HT1080 (cell line): ENCODE measurements around the gene DOCK4. TPM values are rescaled to one million over a fixed set of nuclear protein-coding genes. Genes with fewer than 3 reads are reported as not detected.

ENCODE experiments used
- DNase-seq: peaks from one replicate; pipeline ENCODE4 v3.0.0-alpha.2; 2015; ENCODE audit warnings: low read depth
- total RNA-seq: library from RNA; depleted of rRNA; stranded (reverse); fragments of >200 nt; shearing (Covaris generic); gene quantifications from 2 replicates; pipeline ENCODE4 v1.2.3, GENCODE V29; 2014

Gene DOCK4
- total RNA-seq, 1 experiment from 2014 or later: 46.6 TPM

DNA sequence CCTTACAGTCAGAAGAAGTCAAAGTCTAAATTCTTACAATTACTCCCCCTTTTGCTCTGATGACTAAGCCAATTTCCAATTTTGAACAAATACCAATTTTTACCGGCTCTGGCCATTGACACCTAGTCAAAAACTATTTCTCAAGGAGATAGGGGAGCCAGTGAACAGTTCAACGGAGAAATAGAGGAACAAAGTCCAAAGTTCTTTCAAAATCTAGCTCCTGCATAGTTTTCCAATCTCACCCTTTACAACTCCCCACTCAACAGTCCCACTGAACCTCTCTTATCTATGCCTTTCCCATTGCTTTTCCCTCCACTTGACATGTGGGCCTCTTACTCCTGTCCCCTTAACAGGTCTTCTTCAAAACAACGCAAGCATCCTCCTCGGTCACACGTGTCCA lies 192.9 kb downstream of the DOCK4 start:
- DNase-seq: no peak

DNA sequence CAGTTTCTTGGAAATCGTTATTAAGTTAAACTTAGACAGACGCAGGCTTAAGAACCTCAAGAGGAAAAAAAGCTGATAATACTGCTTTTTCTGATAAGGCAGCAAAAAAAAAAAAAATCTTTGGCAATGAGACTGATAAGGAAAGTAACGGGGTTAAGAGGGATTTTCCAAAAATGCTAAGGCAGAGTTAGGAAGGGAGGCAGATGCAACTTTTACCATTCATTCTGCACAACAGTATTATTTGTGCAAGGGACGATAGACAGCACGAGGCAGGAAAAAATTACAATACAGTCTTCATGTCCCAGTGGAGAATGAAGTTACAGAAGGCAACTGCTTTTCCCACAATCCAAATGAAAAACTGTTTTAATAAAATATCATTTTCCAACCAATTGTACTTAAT lies 194.0 kb downstream of the DOCK4 start:
- DNase-seq: no peak

DNA sequence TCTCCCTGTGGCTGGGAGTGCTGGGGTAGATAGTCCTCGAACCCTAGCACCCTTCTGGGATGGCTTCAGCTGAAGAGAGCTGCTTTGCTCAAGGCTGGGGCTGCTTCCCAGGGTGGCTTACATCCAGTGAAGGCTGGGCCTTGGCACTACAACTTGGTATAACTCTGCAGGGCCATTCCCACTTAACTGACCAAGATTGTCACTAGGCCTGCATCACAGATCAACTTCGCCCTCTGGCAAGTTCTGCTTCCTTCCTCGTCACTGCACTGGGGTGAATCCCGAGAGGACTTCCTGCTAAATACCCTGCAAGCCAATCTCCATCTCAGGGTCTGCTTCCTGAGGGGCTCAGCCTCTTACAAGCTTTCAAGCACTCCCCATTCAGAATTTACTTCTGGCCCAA lies 195.2 kb downstream of the DOCK4 start:
- no peak for DNase-seq

DNA sequence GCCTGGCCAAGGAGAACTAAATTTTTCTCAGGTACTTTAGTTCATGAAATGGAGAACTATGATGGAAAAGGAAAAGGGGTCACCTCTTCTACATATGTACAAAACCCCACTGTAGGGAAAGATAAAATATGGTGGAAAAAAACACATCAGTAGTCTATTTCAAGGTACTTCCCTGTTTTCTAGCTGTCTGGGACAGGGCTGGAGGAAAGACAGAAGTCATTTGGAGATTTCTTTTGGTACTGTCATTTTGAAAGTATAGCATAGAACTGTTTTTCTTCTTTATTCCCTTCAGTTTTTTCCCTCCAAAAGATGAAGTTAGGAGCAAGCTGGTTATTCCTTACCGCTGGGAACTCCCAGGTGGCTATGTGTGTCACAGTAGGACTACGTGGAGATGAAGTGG lies 196.1 kb downstream of the DOCK4 start:
- DNase-seq: no peak

DNA sequence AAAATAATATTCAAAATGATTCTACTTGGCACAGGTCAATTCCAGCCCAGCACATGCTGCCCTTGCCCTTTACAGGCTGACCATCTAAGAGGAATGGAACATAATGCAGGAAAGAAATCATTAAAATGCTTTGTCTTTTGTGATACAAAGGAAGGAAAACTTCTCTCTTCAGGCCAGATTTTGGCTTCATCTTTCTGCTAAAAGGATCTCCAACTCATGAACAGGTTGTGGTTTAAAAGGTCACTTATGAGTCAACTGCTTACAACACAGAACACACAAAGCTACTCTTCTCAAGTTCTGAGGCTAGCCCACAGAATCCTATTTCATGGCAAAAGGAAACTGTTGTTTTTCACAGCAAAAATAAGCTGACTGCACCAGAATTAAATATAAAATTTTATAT lies 197.1 kb downstream of the DOCK4 start:
- DNase-seq: peak; percentile 89

DNA sequence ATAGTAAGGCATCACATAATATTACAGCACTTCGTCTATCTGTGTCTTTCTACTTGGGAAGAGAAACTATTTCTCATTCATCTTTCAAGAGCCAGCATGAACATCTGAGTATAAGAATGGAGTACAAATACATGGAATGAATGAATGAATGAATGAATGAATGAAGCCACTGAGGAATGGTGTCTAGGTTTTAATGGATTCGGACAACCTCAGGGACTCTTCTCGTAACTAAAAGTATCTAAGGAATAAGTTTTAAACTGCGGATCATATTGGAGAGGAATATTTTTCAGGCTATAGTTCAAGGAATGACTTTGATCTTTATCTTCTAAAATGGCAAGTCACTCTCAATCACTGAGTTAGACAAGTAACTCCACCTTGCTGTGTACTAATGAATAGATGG lies 199.0 kb downstream of the DOCK4 start:
- no peak for DNase-seq

DNA sequence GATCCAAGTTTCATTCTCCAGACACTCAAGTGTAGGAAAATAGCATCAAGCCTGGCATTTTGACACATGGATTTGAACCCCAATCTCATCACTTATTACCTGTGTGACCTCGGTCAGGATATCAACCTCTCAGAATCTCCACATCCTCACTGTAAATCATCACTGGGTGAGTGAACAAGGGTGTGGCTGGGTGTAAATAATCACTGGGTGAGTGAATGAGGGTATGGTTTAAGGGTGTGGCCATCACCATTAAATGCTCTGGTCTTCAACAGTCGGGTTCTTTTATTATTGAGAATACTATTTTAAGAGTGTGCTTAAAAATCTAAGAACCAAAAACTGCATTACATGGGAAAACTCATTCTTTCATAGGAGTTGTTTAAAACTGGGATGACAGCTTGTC lies 200.1 kb downstream of the DOCK4 start:
- no peak for DNase-seq

DNA sequence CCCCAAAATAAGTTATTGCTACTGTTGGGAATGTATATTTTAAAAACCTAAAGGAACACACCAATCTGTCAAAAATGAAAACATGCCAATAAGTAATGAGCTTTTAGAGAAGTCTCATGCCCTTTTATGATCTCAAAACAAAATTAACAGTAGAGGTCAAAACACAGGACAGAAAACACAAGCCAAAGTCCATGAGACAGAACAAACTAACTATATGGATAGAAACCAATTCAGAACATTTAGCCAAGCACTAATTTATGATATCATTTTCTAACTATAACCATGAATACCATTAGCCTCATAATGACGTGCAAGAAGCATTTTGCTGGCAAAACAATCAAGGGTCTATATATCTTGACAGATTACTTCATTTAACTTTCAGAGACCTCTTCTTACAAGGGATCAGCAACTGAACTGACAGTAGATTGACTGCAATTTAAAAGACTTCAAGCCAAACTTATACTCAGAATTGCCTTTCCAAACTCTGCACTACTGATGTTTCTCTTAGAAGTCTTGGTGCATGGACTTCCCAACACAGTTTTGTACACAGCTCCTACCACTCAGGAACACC lies 200.9 kb downstream of the DOCK4 start:
- no peak for DNase-seq

DNA sequence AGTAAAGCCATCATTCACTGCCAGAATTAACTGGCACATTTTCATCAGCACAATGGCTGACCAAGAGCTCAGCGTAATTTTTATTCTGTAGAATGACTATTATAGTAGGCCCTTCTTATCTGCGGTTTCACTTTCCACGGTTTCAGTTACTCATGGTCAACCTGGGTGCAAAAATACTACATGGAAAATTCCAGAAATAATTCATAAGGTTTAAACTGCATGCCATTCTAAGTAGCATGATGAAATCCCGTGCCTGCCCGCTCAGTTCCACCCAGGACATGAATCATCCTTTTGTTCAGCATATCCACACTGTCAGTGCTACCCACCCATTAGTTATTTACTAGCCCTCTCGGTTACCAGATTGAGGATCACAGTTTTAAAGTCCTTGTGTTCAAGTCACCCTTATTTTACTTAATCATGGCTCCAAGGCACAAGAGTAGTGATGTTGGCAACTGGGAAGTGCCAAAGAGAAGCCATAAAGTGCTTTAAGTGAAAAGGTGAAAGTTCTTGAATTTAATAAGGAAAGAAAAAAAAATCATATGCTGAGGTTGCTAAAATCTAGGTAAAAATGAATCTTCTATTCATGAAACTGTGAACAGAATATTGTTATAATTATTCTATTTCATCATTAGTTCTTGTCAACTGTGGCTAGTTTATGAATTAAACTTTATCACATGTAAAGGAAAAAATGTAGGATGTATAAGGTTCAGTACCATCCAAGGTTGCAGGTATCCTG lies 204.9 kb downstream of the DOCK4 start:
- peak; percentile 96 for DNase-seq

DNA sequence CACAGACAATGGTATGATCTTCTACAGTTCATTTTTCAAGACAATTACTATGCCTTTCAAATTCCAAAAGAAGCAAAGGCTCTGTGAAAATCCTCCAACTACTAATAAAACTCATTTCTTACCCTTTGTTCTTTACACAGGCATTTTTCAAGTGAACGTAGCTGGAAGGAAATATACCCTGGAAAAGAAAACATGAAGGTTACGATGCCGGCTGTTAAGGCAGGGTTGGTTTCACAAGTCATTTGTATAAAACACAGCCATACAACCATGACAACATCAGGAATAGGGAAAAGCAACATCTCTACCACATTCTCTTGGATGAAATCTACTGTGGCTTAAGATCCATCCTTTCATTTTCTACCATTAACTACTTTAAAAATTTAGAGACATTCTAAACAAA lies 207.9 kb downstream of the DOCK4 start:
- DNase-seq: no peak

DNA sequence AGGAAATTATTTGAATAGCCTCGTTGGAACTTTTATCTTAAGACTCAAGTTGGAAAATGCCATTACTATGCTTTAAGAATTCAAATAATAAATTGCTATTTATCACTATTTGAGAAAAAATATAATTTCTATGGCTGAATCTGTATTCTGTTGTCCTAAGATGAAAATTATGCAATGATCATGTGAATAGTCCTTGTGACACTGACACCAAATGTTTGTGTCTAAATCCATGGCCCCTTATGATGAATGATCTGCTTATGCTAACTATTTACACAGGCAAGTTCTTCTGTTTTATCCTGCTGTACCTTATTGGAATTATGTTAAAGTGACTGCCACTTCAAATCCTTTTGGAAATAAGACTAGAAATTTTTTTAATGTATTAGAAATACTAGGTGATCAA lies 208.7 kb downstream of the DOCK4 start:
- DNase-seq: no peak

DNA sequence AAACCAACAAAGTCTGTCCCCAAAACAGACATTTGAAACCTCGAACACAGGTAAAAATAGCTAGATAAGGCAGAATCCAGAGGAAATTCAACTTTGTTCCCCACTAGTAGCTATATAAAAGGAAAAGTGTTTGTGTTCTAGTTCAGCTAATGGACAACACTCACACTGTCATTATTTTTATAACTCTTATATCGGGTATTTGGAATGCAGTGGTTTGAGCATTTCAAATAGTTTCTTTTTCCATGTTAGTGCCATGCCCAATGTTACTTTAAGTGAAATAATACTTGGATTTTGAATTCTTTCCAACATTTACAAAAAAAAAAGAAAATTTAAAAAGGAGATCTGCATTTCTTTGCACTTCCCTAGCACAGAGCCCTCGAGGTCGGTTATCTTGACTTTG lies 213.6 kb downstream of the DOCK4 start:
- DNase-seq: no peak

DNA sequence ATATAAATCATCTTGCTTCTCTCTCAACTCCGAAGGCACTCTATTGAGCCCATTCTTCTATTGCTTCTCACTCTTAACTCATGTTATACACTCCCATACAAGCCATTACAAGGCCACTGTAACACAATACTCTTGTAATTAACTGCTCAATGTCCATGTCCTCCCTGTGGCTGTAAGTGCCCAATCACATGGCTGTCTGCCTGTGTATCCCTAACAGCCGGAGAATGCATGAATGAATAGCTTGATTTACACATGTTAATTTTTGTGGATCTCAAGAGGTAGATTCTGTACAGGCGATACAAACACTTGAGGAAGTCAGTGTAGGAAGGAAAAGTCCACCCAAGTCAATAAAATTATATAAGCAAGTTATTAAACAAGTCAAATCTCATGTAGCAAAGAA lies 215.6 kb downstream of the DOCK4 start:
- DNase-seq: no peak

DNA sequence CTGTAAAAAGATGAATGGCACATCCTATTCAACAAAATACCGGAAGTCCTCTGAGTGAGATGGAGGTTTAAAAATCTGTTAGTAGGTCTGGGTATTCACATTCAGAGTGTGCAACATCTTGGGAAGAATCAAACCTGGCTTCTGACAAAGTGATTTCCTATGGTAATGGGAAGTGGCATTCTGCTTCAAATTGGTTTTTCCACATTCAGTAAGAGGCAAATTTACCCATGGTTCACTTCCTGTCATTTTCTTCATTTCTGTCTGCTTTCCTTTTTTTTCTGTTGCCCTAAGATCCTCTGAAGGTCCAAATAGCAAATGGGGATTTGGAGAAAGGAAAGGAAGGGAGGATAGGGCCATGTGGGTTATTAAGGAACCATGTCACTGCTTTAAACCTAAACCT lies 218.3 kb downstream of the DOCK4 start:
- no peak for DNase-seq

DNA sequence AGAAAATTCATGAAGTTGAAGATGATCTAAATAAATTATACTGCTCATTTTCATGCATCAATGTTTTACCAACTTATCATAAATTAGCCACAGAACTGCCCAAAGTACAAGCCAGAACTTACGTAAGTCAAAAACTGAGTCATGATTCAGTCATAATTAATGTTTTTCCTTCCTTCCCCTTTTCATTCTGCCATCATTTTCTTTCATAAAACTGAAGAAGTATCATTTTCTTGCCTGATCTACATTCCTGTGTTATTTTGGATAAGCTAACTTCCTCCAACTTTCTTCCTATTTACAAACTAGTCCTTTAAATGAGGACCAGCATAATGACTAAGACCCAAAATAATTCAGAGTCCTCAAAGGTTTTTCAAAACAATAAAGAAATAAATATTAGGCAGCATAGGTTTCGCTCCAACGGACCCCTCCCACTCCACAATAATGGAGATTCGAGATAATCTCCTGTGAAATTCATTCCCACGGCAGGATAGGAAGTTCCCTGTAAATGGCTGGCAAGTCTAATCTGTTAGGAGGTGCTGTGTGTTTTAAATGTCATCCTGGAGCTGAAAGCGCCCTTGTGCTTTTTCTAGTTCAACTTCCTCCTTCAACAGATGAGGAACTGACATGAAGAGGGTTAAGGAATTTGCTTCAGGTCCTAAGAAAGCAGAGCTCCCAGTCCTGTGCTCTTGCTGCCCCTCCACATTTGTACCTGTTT lies 218.9 kb downstream of the DOCK4 start:
- DNase-seq: peak; percentile 64

DNA sequence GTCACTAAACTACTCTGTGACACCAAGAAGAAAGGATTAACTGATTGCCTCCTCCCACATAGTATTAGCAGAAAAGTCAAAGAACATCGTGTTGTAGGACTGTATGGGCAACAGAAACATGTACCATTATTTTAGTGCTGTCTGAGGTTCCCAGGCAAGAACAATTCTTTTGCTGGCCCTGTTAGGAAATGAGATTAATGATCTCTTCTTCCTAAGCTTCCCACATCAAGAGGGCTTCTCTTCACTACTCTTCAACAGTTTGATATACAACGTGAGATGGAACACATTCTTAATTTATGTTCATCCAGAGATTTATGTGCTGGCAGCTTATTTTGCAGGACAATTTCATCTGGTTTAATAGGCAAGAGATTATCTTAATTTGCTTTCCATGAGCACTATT lies 219.6 kb downstream of the DOCK4 start:
- DNase-seq: no peak

DNA sequence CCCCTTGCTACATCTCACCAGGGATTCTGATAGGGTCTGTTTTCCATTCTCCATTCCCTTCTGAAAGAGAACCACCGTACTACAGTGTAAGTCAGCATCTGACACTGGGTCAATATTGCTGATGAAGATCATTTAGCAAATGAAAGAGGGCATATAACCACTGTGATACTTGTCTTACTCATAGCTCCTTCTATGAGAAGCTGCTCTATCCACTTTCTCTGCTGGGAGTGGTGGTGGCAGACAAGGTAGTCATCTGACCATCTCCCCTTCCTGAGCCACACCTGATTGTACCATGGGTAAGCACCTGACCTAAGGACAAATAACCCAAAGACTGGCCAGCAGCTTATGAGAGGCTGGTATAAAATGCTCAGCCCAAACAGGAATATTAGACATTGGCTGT lies 220.4 kb downstream of the DOCK4 start:
- no peak for DNase-seq

DNA sequence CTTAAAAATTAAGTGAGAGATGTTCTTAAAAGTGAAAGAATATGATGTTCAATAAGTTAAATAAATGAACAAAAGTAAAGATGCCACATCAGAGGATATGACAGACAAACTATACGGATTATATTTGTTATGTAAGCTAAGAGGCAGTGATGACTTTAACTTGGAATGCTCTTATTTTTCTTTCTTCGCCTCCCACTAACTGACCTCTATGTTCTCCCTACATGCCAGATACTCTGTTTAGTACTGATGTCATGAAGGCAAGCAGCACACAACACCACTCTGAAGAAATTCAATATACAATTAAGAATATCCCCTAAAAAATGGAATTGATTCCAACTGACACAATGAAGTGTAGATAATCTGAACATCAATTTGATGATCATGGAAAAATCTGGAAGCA lies 223.4 kb downstream of the DOCK4 start:
- no peak for DNase-seq

DNA sequence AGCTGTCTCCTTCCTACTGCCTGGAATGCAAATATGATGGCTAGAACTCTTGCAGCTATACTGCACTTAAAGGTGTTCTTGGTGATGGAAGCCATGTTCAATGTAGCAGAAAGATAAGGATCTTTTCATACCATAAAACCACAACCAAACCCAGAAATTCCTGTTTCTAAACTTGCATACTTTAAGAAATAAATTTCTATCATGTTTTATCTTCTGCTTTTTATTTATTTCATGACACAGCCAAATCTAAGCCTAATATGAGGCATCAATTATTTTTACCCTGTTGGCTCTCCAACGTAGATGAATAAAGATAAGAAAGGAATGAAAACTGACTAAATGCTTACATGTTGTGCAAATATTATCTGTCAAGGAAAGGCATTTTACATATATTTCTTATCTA lies 224.1 kb downstream of the DOCK4 start:
- DNase-seq: no peak

DNA sequence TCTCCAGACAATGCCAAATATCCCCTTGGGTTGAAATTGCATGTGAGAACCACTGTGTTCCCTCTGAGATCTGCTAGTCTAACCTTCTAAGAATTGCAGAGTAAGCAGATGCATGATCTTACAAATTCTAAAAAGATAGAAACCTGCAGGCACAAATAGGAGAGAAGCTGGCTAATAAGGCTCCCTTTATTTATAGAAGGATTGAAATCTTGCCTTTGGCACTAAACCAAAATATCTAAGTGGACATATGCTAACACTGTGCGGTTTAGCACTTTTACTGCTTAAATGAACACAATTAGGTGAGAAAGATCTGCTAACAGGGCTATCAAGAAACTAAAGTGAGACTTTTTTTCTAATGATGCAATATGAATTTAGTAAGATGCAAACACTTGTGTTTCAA lies 225.5 kb downstream of the DOCK4 start:
- DNase-seq: no peak

DNA sequence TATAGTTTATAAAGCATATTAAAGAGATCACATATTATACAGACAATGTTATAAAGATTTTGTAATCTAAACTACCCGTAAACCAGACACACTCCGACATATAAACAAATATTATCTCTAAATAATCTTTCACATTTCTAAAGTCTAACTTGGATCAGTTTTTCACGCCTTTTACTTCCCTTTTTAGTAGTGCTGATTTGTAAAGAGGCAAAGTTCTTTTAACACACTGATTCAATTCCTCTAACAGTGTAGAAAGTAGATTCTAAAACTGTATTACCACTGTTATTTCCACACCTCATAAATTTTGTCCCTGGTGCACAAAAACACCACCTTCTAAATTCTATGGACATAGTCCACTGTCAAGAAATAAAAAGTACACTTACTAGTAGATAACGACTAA lies 230.9 kb downstream of the DOCK4 start:
- no peak for DNase-seq

DNA sequence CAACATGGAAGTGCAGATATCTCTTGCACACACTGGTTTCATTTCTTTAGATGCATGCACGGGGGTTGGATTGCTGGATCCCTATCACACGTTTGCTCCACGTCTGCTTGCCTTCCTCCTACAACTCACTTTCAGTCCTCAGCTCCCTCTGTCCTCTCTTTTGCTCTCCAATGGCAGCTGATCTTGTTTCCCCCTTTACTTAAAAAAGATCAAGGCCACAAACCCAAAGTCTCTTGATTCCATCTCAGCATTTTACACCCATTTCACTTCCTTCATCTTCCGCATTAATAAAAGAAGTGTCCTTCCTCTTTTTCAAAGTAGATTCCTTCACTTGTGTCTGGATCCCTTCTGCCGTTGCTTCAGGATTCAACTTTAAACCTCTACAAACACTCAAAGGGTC lies 245.2 kb downstream of the DOCK4 start:
- no peak for DNase-seq

DNA sequence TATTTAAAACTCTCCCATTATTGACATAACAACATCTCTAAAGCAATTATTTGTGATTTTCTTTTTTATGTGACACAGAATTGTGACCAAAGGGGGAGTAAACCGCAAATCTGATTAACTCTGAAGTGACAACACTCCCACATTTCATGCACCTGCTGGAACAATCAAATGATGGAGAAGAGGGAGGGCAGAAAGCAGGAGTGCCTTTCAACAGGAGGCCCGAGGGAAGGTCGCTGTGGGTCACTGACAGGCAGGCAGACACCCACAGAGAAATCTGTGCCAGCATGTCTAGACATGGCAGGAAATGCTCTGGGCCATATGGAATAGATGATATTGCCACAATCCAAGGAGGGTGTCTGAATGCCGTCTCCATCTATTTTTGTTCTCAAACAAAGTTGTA lies 247.3 kb downstream of the DOCK4 start:
- DNase-seq: no peak
